Measurements from ENCODE around the gene THAP11. TPM values are rescaled to one million over a fixed set of nuclear protein-coding genes. Genes with fewer than 3 reads are reported as not detected.

Gene THAP11
- polyA plus RNA-seq, 1 of the 3 experiments (the other 2 are of a cell fraction), result 34.8 TPM

DNA sequence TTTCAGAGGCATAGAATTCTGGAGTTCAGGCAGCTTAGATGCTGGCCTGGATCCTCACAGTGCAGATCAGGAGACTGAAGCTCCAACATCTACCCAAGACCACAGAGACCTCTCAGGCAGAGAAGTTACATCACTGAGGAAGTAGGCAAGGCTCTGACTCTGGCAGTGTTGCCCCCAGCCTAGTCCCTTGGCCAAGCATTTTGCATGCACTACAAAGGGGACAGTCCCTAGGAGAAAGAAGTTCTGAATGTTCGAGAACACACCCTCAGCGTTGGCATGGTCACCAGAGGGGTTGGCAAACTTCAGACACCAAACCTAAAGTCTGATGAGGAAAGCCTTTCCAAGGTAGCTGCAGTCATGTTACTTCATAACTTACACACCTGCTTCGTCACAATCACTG lies 38.2 kb upstream of the THAP11 start:
- H3K27ac ChIP-seq (ENCODE audit: low read depth in 2 of 2, low read length in 1 of 2), result no peak overlapping the region
- no peak overlapping the region for H3K4me2 ChIP-seq
- peaks cover 8% of the 10 kb centered on the region in 2 experiments for H3K36me3 ChIP-seq (replicated peaks in 1 of 2; ENCODE audit: control insufficient read depth in 1 of 2, insufficient read depth in 2 of 2, low read length in 1 of 2)
- no peak for DNase-seq
- H3K9me3 ChIP-seq, result no peaks in the 10 kb centered on the region
- POLR2A ChIA-PET, result no interaction called here
- H3K4me1 ChIP-seq (ENCODE audit: control insufficient read depth in 1 of 2, insufficient read depth in 2 of 2, low read depth in 1 of 2, low read length in 1 of 2), result peaks cover 6 to 11% of the 10 kb centered on the region in 2 experiments; a peak in 1 of 4 replicates
- H3K27me3 ChIP-seq (ENCODE audit: insufficient read depth), result no peaks in the 10 kb centered on the region
- WGBS (ENCODE audit: low lambda C conversion rate), result 88% methylated on average over 3 of the region's 3 CpGs
- H4K20me1 ChIP-seq (ENCODE audit: insufficient read depth), result no peaks in the 10 kb centered on the region; the same call in 1 of the 2 replicates
- CTCF ChIA-PET, result interaction anchor here (0.6 to 6.3 kb wide), 2 partner anchors 12 to 31 kb away, joined by 3 to 42 read pairs; no protein-coding TSS in a partner anchor
- H3K4me3 ChIP-seq (ENCODE audit: low read depth in 2 of 2, low read length in 1 of 2), result no peak overlapping the region
- H3K9ac ChIP-seq, result no peak overlapping the region
- H3K79me2 ChIP-seq (ENCODE audit: insufficient read depth), result peaks cover 66% of the 10 kb centered on the region
- no peak overlapping the region for H2AFZ ChIP-seq (ENCODE audit: low read depth)
- TF ChIP-seq, protein P1, sequence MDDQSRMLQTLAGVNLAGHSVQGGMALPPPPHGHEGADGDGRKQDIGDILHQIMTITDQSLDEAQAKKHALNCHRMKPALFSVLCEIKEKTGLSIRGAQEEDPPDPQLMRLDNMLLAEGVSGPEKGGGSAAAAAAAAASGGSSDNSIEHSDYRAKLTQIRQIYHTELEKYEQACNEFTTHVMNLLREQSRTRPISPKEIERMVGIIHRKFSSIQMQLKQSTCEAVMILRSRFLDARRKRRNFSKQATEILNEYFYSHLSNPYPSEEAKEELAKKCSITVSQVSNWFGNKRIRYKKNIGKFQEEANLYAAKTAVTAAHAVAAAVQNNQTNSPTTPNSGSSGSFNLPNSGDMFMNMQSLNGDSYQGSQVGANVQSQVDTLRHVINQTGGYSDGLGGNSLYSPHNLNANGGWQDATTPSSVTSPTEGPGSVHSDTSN (IDR thresholded peaks at IDR 0.05), result no peak
- TF ChIP-seq, protein P2, sequence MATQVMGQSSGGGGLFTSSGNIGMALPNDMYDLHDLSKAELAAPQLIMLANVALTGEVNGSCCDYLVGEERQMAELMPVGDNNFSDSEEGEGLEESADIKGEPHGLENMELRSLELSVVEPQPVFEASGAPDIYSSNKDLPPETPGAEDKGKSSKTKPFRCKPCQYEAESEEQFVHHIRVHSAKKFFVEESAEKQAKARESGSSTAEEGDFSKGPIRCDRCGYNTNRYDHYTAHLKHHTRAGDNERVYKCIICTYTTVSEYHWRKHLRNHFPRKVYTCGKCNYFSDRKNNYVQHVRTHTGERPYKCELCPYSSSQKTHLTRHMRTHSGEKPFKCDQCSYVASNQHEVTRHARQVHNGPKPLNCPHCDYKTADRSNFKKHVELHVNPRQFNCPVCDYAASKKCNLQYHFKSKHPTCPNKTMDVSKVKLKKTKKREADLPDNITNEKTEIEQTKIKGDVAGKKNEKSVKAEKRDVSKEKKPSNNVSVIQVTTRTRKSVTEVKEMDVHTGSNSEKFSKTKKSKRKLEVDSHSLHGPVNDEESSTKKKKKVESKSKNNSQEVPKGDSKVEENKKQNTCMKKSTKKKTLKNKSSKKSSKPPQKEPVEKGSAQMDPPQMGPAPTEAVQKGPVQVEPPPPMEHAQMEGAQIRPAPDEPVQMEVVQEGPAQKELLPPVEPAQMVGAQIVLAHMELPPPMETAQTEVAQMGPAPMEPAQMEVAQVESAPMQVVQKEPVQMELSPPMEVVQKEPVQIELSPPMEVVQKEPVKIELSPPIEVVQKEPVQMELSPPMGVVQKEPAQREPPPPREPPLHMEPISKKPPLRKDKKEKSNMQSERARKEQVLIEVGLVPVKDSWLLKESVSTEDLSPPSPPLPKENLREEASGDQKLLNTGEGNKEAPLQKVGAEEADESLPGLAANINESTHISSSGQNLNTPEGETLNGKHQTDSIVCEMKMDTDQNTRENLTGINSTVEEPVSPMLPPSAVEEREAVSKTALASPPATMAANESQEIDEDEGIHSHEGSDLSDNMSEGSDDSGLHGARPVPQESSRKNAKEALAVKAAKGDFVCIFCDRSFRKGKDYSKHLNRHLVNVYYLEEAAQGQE (IDR thresholded peaks at IDR 0.05; ENCODE audit: low read depth, low read length), result no peak
- TF ChIP-seq ELF1 (IDR thresholded peaks at IDR 0.05), result no peak
- TF ChIP-seq, protein P3, sequence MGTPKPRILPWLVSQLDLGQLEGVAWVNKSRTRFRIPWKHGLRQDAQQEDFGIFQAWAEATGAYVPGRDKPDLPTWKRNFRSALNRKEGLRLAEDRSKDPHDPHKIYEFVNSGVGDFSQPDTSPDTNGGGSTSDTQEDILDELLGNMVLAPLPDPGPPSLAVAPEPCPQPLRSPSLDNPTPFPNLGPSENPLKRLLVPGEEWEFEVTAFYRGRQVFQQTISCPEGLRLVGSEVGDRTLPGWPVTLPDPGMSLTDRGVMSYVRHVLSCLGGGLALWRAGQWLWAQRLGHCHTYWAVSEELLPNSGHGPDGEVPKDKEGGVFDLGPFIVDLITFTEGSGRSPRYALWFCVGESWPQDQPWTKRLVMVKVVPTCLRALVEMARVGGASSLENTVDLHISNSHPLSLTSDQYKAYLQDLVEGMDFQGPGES (IDR thresholded peaks at IDR 0.05; ENCODE audit: low read depth, low read length), result no peak
- TF ChIP-seq CHD2 (IDR thresholded peaks at IDR 0.05; ENCODE audit: low read length, partially characterized antibody), result no peak
- TF ChIP-seq EZH2phosphoT487 (IDR thresholded peaks at IDR 0.05; ENCODE audit: borderline replicate concordance, low read depth), result no peak
- no peak for TF ChIP-seq POLR2AphosphoS5 (IDR thresholded peaks at IDR 0.05; ENCODE audit: low read depth, low read length)
- TF ChIP-seq, protein P4, sequence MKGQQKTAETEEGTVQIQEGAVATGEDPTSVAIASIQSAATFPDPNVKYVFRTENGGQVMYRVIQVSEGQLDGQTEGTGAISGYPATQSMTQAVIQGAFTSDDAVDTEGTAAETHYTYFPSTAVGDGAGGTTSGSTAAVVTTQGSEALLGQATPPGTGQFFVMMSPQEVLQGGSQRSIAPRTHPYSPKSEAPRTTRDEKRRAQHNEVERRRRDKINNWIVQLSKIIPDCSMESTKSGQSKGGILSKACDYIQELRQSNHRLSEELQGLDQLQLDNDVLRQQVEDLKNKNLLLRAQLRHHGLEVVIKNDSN (IDR thresholded peaks at IDR 0.05; ENCODE audit: borderline replicate concordance, low read depth), result no peak
- TF ChIP-seq TEAD4 (IDR thresholded peaks at IDR 0.05; ENCODE audit: borderline replicate concordance, insufficient read depth), result no peak
- TF ChIP-seq MEF2A (IDR thresholded peaks at IDR 0.05; ENCODE audit: borderline replicate concordance, low read depth), result no peak
- TF ChIP-seq RFX5 (IDR thresholded peaks at IDR 0.05; ENCODE audit: low read length), result no peak
- TF ChIP-seq, protein P5, sequence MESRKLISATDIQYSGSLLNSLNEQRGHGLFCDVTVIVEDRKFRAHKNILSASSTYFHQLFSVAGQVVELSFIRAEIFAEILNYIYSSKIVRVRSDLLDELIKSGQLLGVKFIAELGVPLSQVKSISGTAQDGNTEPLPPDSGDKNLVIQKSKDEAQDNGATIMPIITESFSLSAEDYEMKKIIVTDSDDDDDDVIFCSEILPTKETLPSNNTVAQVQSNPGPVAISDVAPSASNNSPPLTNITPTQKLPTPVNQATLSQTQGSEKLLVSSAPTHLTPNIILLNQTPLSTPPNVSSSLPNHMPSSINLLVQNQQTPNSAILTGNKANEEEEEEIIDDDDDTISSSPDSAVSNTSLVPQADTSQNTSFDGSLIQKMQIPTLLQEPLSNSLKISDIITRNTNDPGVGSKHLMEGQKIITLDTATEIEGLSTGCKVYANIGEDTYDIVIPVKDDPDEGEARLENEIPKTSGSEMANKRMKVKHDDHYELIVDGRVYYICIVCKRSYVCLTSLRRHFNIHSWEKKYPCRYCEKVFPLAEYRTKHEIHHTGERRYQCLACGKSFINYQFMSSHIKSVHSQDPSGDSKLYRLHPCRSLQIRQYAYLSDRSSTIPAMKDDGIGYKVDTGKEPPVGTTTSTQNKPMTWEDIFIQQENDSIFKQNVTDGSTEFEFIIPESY (IDR thresholded peaks at IDR 0.05; ENCODE audit: borderline replicate concordance, low read depth), result no peak
- no peak for TF ChIP-seq EP300 (IDR thresholded peaks at IDR 0.05; ENCODE audit: borderline replicate concordance in 1 of 2, low read depth in 1 of 2, low read length in 1 of 2)
- no peak for TF ChIP-seq TCF12 (IDR thresholded peaks at IDR 0.05)
- TF ChIP-seq FOSL2 (IDR thresholded peaks at IDR 0.05; ENCODE audit: borderline replicate concordance, low read depth), result no peak
- no peak for TF ChIP-seq TAF1 (IDR thresholded peaks at IDR 0.05; ENCODE audit: borderline replicate concordance, low read depth, low read length)
- TF ChIP-seq, protein P6, sequence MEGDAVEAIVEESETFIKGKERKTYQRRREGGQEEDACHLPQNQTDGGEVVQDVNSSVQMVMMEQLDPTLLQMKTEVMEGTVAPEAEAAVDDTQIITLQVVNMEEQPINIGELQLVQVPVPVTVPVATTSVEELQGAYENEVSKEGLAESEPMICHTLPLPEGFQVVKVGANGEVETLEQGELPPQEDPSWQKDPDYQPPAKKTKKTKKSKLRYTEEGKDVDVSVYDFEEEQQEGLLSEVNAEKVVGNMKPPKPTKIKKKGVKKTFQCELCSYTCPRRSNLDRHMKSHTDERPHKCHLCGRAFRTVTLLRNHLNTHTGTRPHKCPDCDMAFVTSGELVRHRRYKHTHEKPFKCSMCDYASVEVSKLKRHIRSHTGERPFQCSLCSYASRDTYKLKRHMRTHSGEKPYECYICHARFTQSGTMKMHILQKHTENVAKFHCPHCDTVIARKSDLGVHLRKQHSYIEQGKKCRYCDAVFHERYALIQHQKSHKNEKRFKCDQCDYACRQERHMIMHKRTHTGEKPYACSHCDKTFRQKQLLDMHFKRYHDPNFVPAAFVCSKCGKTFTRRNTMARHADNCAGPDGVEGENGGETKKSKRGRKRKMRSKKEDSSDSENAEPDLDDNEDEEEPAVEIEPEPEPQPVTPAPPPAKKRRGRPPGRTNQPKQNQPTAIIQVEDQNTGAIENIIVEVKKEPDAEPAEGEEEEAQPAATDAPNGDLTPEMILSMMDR (IDR thresholded peaks at IDR 0.05), result no peak
- TF ChIP-seq RXRA (IDR thresholded peaks at IDR 0.05; ENCODE audit: borderline replicate concordance, low read depth), result no peak
- no peak for TF ChIP-seq GABPA (IDR thresholded peaks at IDR 0.05; ENCODE audit: low read depth)
- no peaks in the 10 kb centered on the region for H3K9me2 ChIP-seq
- H3F3A ChIP-seq (replicated peaks; ENCODE audit: insufficient read depth), result no peaks in the 10 kb centered on the region
